Fibroblast of peridontal ligament (primary cell): ENCODE data around the gene SNX3.
A peak's percentile ranks its signal among the peaks of the same experiment; 100 is the strongest.
"Not testable (repeated sequence)": the region's sequence is repeated elsewhere in the genome, so short reads cannot be mapped to it uniquely, and the experiment has no call there.

Source experiments
- DNase-seq: peaks from one replicate; pipeline ENCODE4 v3.0.0-alpha.2; 2010; ENCODE audit errors: extremely low read depth

The SNX3 gene

GRCh38 chr6:108260126-108260808 lies 573 bp downstream of the SNX3 start:
- DNase-seq = peak; percentile 61

GRCh38 chr6:108254433-108255410 lies 6.1 kb downstream of the SNX3 start:
- DNase-seq = no peak

- peak; percentile 45 for DNase-seq
These were observed 7.6 kb downstream of the SNX3 start for GRCh38 chr6:108253241-108253640.

GRCh38 chr6:108252055-108252454 lies 8.8 kb downstream of the SNX3 start:
- no peak for DNase-seq

- DNase-seq = no peak
These were observed 9.6 kb downstream of the SNX3 start for GRCh38 chr6:108251252-108251651.

- peak; percentile 27 for DNase-seq
These were observed 10.5 kb downstream of the SNX3 start for GRCh38 chr6:108250240-108250866.

- no peak for DNase-seq
These were observed 12.8 kb downstream of the SNX3 start for GRCh38 chr6:108247965-108248536.

- not testable (repeated sequence) for DNase-seq
These were observed 15.7 kb downstream of the SNX3 start for GRCh38 chr6:108245095-108245494.

GRCh38 chr6:108243836-108244235 lies 17.0 kb downstream of the SNX3 start:
- no peak for DNase-seq

GRCh38 chr6:108242721-108243120 lies 18.1 kb downstream of the SNX3 start:
- DNase-seq = peak; percentile 20

- DNase-seq = no peak
These were observed 18.6 kb downstream of the SNX3 start for GRCh38 chr6:108242259-108242658.

GRCh38 chr6:108238322-108238721 lies 22.5 kb downstream of the SNX3 start:
- DNase-seq = no peak

- DNase-seq = no peak
These were observed 24.0 kb downstream of the SNX3 start for GRCh38 chr6:108236791-108237190.

GRCh38 chr6:108235127-108235526 lies 25.7 kb downstream of the SNX3 start:
- no peak for DNase-seq

- DNase-seq = no peak
These were observed 32.4 kb downstream of the SNX3 start for GRCh38 chr6:108228416-108228815.

- no peak for DNase-seq
These were observed 33.5 kb downstream of the SNX3 start for GRCh38 chr6:108227290-108227689.

- DNase-seq = no peak
These were observed 38.3 kb downstream of the SNX3 start for GRCh38 chr6:108222504-108222903.

GRCh38 chr6:108222064-108222463 lies 38.8 kb downstream of the SNX3 start:
- DNase-seq = no peak

- no peak for DNase-seq
These were observed 49.2 kb downstream of the SNX3 start for GRCh38 chr6:108211671-108212070.

- no peak for DNase-seq
These were observed 50.3 kb downstream of the SNX3 start for GRCh38 chr6:108210556-108210955.

GRCh38 chr6:108209738-108210137 lies 51.1 kb downstream of the SNX3 start:
- no peak for DNase-seq

- DNase-seq = no peak
These were observed 53.8 kb downstream of the SNX3 start for GRCh38 chr6:108207013-108207412.
